NCI-H524 (cell line): ENCODE results near the gene HHIPL1.

ENCODE experiments used
- DNase-seq, 2 experiments: peaks; one replicate each; lab custom pipeline; 2025; lab: John Stamatoyannopoulos, UW

The HHIPL1 gene

GRCh38 chr14:99644723-99645544, at the start of gene HHIPL1:
HHIPL1 (plus strand) TSS chr14:99645129; CDS start chr14:99645208, 79 bp downstream.
- no peak for DNase-seq

- no peak for DNase-seq
Measured at GRCh38 chr14:99595524-99595923, 49.4 kb upstream of the HHIPL1 start.

GRCh38 chr14:99596071-99596627, 48.8 kb upstream of the HHIPL1 start:
- no peak for DNase-seq

- no peak for DNase-seq
Measured at GRCh38 chr14:99596772-99597171, 48.2 kb upstream of the HHIPL1 start.

- no peak for DNase-seq
Measured at GRCh38 chr14:99597911-99598600, 46.9 kb upstream of the HHIPL1 start.

GRCh38 chr14:99598774-99599173, 46.2 kb upstream of the HHIPL1 start:
- no peak for DNase-seq

- no peak for DNase-seq
Measured at GRCh38 chr14:99599393-99599792, 45.5 kb upstream of the HHIPL1 start.

GRCh38 chr14:99600232-99600888, 44.6 kb upstream of the HHIPL1 start:
- no peak for DNase-seq

GRCh38 chr14:99601361-99601831, 43.5 kb upstream of the HHIPL1 start:
- no peak for DNase-seq

- peak; percentile 15 to 50 for DNase-seq
Measured at GRCh38 chr14:99602054-99602787, 42.7 kb upstream of the HHIPL1 start.

- no peak for DNase-seq
Measured at GRCh38 chr14:99602788-99603415, 42.0 kb upstream of the HHIPL1 start.

- peak; percentile 44 to 60 for DNase-seq
Measured at GRCh38 chr14:99603471-99604277, 41.3 kb upstream of the HHIPL1 start, which contains the start of gene CCDC85C. CCDC85C (minus strand) TSS chr14:99604207; CDS start chr14:99603959, 248 bp downstream.

- DNase-seq: peak; percentile 97 to 99
Measured at GRCh38 chr14:99604278-99604765, 40.6 kb upstream of the HHIPL1 start.

GRCh38 chr14:99604766-99605298, 40.1 kb upstream of the HHIPL1 start:
- DNase-seq: peak in 1 of 2 experiments; percentile 85

GRCh38 chr14:99605299-99605961, 39.5 kb upstream of the HHIPL1 start:
- DNase-seq: peak; percentile 90 to 98

GRCh38 chr14:99606359-99606758, 38.6 kb upstream of the HHIPL1 start:
- DNase-seq: no peak

- DNase-seq: no peak
Measured at GRCh38 chr14:99608591-99608990, 36.3 kb upstream of the HHIPL1 start.

GRCh38 chr14:99609245-99610170, 35.4 kb upstream of the HHIPL1 start:
- DNase-seq: no peak
